HCT116 (cell line): ENCODE measurements around the gene METTL2B. TPM values are rescaled to one million over a fixed set of nuclear protein-coding genes. Genes with fewer than 3 reads are reported as not detected.
"Not testable (repeated sequence)": the region's sequence is repeated elsewhere in the genome, so short reads cannot be mapped to it uniquely, and the experiment has no call there.

Source experiments
- ATAC-seq: fragments of 200-7000 bp; cut with Tn5 transposase; 2 replicates; pipeline ENCODE4 v1.9.1; 2020; ENCODE audit warnings: mild to moderate bottlenecking, moderate library complexity
- BruUV-seq: library from RNA; stranded (reverse); fragments of 400-500 nt; replicated peaks from 2 replicates; lab custom pipeline; 2021; lab: Mats Ljungman, UMichigan
- CTCF ChIA-PET: fragments of 300-600 bp; sonication (Branson Sonifier 250); formaldehyde crosslinking; loops from one replicate; lab custom pipeline; 2021; ENCODE audit warnings: antibody characterized with exemption; lab: Charles Lee
- POLR2A ChIA-PET: fragments of 300-600, 350-600 bp; sonication (Branson Sonifier 250); formaldehyde crosslinking; loops from one replicate; lab custom pipeline; 2021; ENCODE audit warnings: antibody characterized with exemption; lab: Charles Lee
- RAD21 ChIA-PET, 2 experiments: fragments of 300-600 bp; sonication (Branson Sonifier 250); formaldehyde crosslinking; loops; one replicate each; lab custom pipeline; 2023; ENCODE audit warnings: low total read pairs in 2 of 2; ENCODE audit not compliant: uncharacterized antibody in 2 of 2, unreplicated experiment in 2 of 2, low non-redundant PET in 1 of 2; lab: Charles Lee
- DNase-seq: peaks from one replicate; pipeline ENCODE4 v3.0.0-alpha.2; 2010; ENCODE audit warnings: low read depth, low spot score
- H2AFZ ChIP-seq: fragments of 200-600 bp; shearing (Covaris generic), sonication (generic); 2 replicates; pipeline ENCODE4 v1.6.1; 2017; ENCODE audit warnings: low read depth, mixed run types, mixed read lengths, antibody characterized with exemption, low read length; ENCODE audit not compliant: poor library complexity, severe bottlenecking
- H3K27ac ChIP-seq: 2 replicates; pipeline ENCODE4 v1.5.1; 2012; ENCODE audit warnings: low read depth, low read length
- H3K27me3 ChIP-seq: fragments of 200-600 bp; sonication (generic); 2 replicates; pipeline ENCODE4 v1.6.1; 2016; ENCODE audit warnings: mixed run types, low read length, mixed read lengths; ENCODE audit not compliant: insufficient read depth
- H3K36me3 ChIP-seq, 2 experiments: fragments of 200-500 bp in 1 of 2; fragments of 200-600 bp in 1 of 2; sonication (Bioruptor generic) in 1 of 2; sonication (generic) in 1 of 2; 2 replicates each; pipeline versions ENCODE4 v1.5.1 to v1.6.1; 2014 to 2016; ENCODE audit warnings: low read length in 2 of 2, inconsistent platforms in 1 of 2, mixed read lengths in 1 of 2, mixed run types in 1 of 2; ENCODE audit not compliant: insufficient read depth in 2 of 2, control insufficient read depth in 1 of 2
- H3K4me1 ChIP-seq, 2 experiments: fragments of 200-600 bp in 1 of 2; sonication (generic) in 1 of 2; 2 replicates each; pipeline versions ENCODE4 v1.5.1 to v1.6.1; 2012 to 2017; ENCODE audit warnings: low read length in 2 of 2, inconsistent platforms in 1 of 2, mild to moderate bottlenecking in 1 of 2, mixed read lengths in 1 of 2, mixed run types in 1 of 2, moderate library complexity in 1 of 2; ENCODE audit not compliant: insufficient read depth in 2 of 2, control insufficient read depth in 1 of 2
- H3K4me2 ChIP-seq: fragments of 200-600 bp; sonication (generic); 2 replicates; pipeline ENCODE4 v1.6.1; 2017; ENCODE audit warnings: mixed run types, low read length, mixed read lengths
- H3K4me3 ChIP-seq, 2 experiments: fragments of 200-600 bp in 1 of 2; sonication (generic) in 1 of 2; replicated peaks in 1 of 2; 2 replicates each; pipeline ENCODE4 v1.5.1; 2011 to 2016; ENCODE audit warnings: low read length in 2 of 2, control low read depth in 1 of 2, low read depth in 1 of 2, mild to moderate bottlenecking in 1 of 2, mixed read lengths in 1 of 2, mixed run types in 1 of 2
- H3K79me2 ChIP-seq: fragments of 200-600 bp; sonication (generic); 2 replicates; pipeline ENCODE4 v1.6.1; 2017; ENCODE audit warnings: mild to moderate bottlenecking, mixed run types, low read length, moderate library complexity, mixed read lengths; ENCODE audit not compliant: insufficient read depth
- H3K9ac ChIP-seq: fragments of 200-600 bp; sonication (generic); 2 replicates; pipeline ENCODE4 v1.6.1; 2016; ENCODE audit warnings: low read length, mixed read lengths
- H3K9me2 ChIP-seq: fragments of 200-600 bp; sonication (generic), shearing (Covaris generic); 2 replicates; pipeline ENCODE4 v1.6.1; 2017; ENCODE audit warnings: mixed run types, mild to moderate bottlenecking, moderate library complexity; ENCODE audit not compliant: insufficient read depth
- H3K9me3 ChIP-seq, 2 experiments: fragments of 200-500 bp in 1 of 2; fragments of 200-600 bp in 1 of 2; sonication (Bioruptor generic) in 1 of 2; sonication (generic) in 1 of 2; 2 replicates each; pipeline ENCODE4 v1.6.1; 2014 to 2017; ENCODE audit warnings: low read length in 2 of 2, mixed read lengths in 2 of 2, inconsistent platforms in 1 of 2, low read depth in 1 of 2, mild to moderate bottlenecking in 1 of 2, mixed run types in 1 of 2, moderate library complexity in 1 of 2; ENCODE audit not compliant: control insufficient read depth in 1 of 2, insufficient read depth in 1 of 2
- H4K20me1 ChIP-seq: fragments of 200-600 bp; sonication (generic), shearing (Covaris generic); 2 replicates; pipeline ENCODE4 v1.6.1; 2017; ENCODE audit warnings: mixed run types, mild to moderate bottlenecking, moderate library complexity; ENCODE audit not compliant: insufficient read depth
- CBX3 ChIP-seq: IDR thresholded peaks from 2 replicates; pipeline ENCODE4 v1.6.1; 2012; ENCODE audit warnings: low read depth
- CEBPB ChIP-seq: IDR thresholded peaks from 2 replicates; pipeline ENCODE4 v1.6.1; 2012; ENCODE audit warnings: low read depth
- ELF1 ChIP-seq: IDR thresholded peaks from 2 replicates; pipeline ENCODE4 v1.6.1; 2012; ENCODE audit warnings: low read depth, borderline replicate concordance
- SP1 ChIP-seq: IDR thresholded peaks from 2 replicates; pipeline ENCODE4 v1.6.1; 2012; ENCODE audit warnings: low read depth
- ZFX ChIP-seq: fragments of 450-650 bp; IDR thresholded peaks from 2 replicates; pipeline ENCODE4 v1.6.1; 2017
- intact Hi-C: fragments of 100-400 bp; cut with micrococcal nuclease; formaldehyde crosslinking; loops from 2 replicates; pipeline ENCODE4 v1.10.0; 2022
- total RNA-seq: library from RNA; stranded (reverse); gene quantifications from one replicate; pipeline ENCODE4 v1.2.1, GENCODE V29; 2021; ENCODE audit not compliant: unreplicated experiment
- TF ChIP-seq, protein P1 (sequence below), 3 experiments: fragments of 200-600 bp in 1 of 3; sonication (generic) in 1 of 3; IDR thresholded peaks in 2 of 3; conservative IDR thresholded peaks in 1 of 3; 2 replicates each; pipeline ENCODE4 v1.5.1; 2012 to 2017; ENCODE audit warnings: low read depth in 2 of 3, low read length in 2 of 3, antibody characterized with exemption in 1 of 3, borderline replicate concordance in 1 of 3, control low read depth in 1 of 3, mild to moderate bottlenecking in 1 of 3, mixed read lengths in 1 of 3, mixed run types in 1 of 3, moderate library complexity in 1 of 3; ENCODE audit not compliant: insufficient read depth in 1 of 3

METTL2B gene
- total RNA-seq, 1 experiment from 2014 or later = 45.7 TPM

DNA sequence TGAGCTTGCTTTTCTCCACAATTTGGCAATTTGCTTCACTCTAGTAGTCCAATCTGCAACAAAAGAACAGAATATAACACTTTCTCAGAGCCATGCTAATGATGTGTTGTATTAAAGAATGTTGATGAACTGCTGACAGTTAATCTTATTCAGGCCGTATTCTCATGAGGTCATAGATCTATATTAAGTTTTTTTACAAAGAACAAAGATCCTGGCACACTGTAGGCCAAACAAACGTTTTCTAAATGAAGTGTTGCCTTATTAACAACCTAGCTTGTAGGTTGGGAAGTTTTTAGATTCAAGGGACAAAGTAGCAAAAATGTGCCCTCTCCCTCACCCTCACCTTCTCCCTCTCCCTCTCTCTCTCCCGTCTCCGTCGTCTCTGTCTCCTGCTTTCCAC, 14.1 kb upstream of the METTL2B start:
- Histone ChIP-seq H3K9ac (no peak overlapping the region), H3K9me2 (no peaks in the 10 kb centered on the region)

DNA sequence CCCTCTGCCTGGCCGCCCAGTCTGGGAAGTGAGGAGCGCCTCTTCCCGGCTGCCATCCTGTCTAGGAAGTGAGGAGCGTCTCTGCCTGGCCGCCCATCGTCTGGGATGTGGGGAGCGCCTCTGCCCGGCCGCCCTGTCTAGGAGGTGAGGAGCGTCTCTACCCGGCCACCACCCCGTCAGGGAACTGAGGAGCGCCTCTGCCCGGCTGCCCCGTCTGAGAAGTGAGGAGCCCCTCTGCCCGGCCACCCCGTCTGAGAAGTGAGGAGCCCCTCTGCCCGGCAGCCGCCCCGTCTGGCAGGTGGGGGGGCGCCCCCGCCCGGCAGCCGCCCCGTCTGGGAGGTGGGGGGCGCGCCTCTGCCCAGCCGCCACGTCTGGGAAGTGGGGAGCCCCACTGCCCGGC, 13.2 kb upstream of the METTL2B start:
- intact Hi-C loops, H3K27ac ChIP-seq, ATAC-seq, H3K27me3 ChIP-seq, BruUV-seq, POLR2A ChIA-PET, H3K9me2 ChIP-seq, CTCF ChIA-PET, DNase-seq, H3K4me1 ChIP-seq, H3K9me3 ChIP-seq, H3K4me3 ChIP-seq, H3K9ac ChIP-seq, H3K36me3 ChIP-seq, RAD21 ChIA-PET, H3K4me2 ChIP-seq, H2AFZ ChIP-seq: not testable (repeated sequence)
- Histone ChIP-seq H4K20me1 (peaks cover 12% of the 10 kb centered on the region; the same call in 1 of the 2 replicates), H3K79me2 (peaks cover 29% of the 10 kb centered on the region)

More for the DNA sequence above, 14.1 kb upstream of the METTL2B start:
- Histone ChIP-seq H4K20me1 (peaks cover 12% of the 10 kb centered on the region; the same call in 1 of the 2 replicates), H3K4me1 (peaks cover 0 to 15% of the 10 kb centered on the region in 2 experiments; a peak in 2 of 4 replicates), H3K9me3 (no peaks in the 10 kb centered on the region), H2AFZ (no peak overlapping the region), H3K4me2 (no peak overlapping the region), H3K79me2 (peaks cover 38% of the 10 kb centered on the region), H3K27me3 (no peaks in the 10 kb centered on the region), H3K4me3 (no peak overlapping the region), H3K36me3 (peaks cover 4 to 11% of the 10 kb centered on the region in 2 experiments; a peak in 3 of 4 replicates), H3K27ac (no peak overlapping the region)
- POLR2A ChIA-PET = no interaction called here
- DNase-seq = no peak
- ATAC-seq = no peak
- RAD21 ChIA-PET = interaction anchor here in 1 of 2 experiments (2.2 kb wide), 1 partner anchor 36 kb away, joined by 14 read pairs; no protein-coding TSS in a partner anchor
- CTCF ChIA-PET = interaction anchor here (2.2 to 2.4 kb wide), 2 partner anchors 63 to 115 kb away, joined by 7 to 8 read pairs; no protein-coding TSS in a partner anchor
- TF ChIP-seq ELF1 = no peak
- no peak for TF ChIP-seq ZFX
- no peak for TF ChIP-seq CEBPB
- TF ChIP-seq SP1 = no peak
- no peak for TF ChIP-seq CBX3
- TF ChIP-seq, protein P1, sequence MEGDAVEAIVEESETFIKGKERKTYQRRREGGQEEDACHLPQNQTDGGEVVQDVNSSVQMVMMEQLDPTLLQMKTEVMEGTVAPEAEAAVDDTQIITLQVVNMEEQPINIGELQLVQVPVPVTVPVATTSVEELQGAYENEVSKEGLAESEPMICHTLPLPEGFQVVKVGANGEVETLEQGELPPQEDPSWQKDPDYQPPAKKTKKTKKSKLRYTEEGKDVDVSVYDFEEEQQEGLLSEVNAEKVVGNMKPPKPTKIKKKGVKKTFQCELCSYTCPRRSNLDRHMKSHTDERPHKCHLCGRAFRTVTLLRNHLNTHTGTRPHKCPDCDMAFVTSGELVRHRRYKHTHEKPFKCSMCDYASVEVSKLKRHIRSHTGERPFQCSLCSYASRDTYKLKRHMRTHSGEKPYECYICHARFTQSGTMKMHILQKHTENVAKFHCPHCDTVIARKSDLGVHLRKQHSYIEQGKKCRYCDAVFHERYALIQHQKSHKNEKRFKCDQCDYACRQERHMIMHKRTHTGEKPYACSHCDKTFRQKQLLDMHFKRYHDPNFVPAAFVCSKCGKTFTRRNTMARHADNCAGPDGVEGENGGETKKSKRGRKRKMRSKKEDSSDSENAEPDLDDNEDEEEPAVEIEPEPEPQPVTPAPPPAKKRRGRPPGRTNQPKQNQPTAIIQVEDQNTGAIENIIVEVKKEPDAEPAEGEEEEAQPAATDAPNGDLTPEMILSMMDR (IDR thresholded peaks at IDR 0.05 in 2 of 3, conservative IDR thresholded peaks at IDR 0.05 in 1 of 3; ENCODE audit: borderline replicate concordance in 1 of 3, insufficient read depth in 1 of 3, low read depth in 2 of 3, low read length in 2 of 3) = no peak
- intact Hi-C loops = no loop called here
- BruUV-seq = no TSS peak

DNA sequence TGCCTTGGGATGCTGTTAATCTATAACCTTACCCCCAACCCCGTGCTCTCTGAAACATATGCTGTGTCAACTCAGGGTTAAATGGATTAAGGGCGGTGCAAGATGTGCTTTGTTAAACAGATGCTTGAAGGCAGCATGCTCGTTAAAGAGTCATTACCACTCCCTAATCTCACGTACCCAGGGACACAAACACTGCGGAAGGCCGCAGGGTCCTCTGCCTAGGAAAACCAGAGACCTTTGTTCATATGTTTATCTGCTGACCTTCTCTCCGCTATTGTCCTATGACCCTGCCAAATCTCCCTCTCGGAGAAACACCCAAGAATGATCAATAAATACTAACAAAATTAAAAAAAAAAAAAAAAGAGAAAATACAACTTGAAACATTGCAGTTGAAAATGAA, 12.6 kb upstream of the METTL2B start:
- not testable (repeated sequence) for ATAC-seq

More for the DNA sequence above, 12.6 kb upstream of the METTL2B start:
- H3K9me3 ChIP-seq, H3K4me2 ChIP-seq, RAD21 ChIA-PET, H3K36me3 ChIP-seq, POLR2A ChIA-PET, H4K20me1 ChIP-seq, CTCF ChIA-PET, BruUV-seq, H3K9me2 ChIP-seq, H3K4me3 ChIP-seq, H3K9ac ChIP-seq, H3K27ac ChIP-seq, H2AFZ ChIP-seq, H3K4me1 ChIP-seq, intact Hi-C loops, DNase-seq, H3K27me3 ChIP-seq: not testable (repeated sequence)
- peaks cover 23% of the 10 kb centered on the region for H3K79me2 ChIP-seq
